CD14-positive monocyte (primary cell): Measurements from ENCODE around the gene GRIP1. TPM values are rescaled to one million over a fixed set of nuclear protein-coding genes. Genes with fewer than 3 reads are reported as not detected.

ENCODE experiments used
- DNase-seq, 3 donors: peaks; one replicate each; pipeline ENCODE4 v3.0.0-alpha.2; 2011 to 2022
- H2AFZ ChIP-seq: 2 replicates; pipeline ENCODE4 v1.6.0; 2012; ENCODE audit warnings: mild to moderate bottlenecking, low read depth, low read length, inconsistent platforms; ENCODE audit not compliant: insufficient read depth, poor library complexity, severe bottlenecking
- H3K27ac ChIP-seq, 2 donors: 1 replicate in 1 of 2; 2 replicates in 1 of 2; pipeline ENCODE4 v1.5.1; 2012 to 2013; ENCODE audit warnings: low read length in 2 of 2, control low read depth in 1 of 2, inconsistent platforms in 1 of 2, low read depth in 1 of 2, mild to moderate bottlenecking in 1 of 2
- H3K27me3 ChIP-seq, 2 donors: one replicate each; pipeline versions ENCODE4 v1.6.0 to v1.6.1; 2011 to 2013; ENCODE audit warnings: low read length in 2 of 2; ENCODE audit not compliant: control insufficient read depth in 2 of 2, insufficient read depth in 2 of 2
- H3K36me3 ChIP-seq, 2 donors: replicated peaks in 1 of 2; 1 replicate in 1 of 2; 2 replicates in 1 of 2; pipeline versions ENCODE4 v1.5.1 to v1.6.1; 2012 to 2013; ENCODE audit warnings: low read length in 2 of 2, control low read depth in 1 of 2, inconsistent platforms in 1 of 2, mild to moderate bottlenecking in 1 of 2; ENCODE audit not compliant: insufficient read depth in 2 of 2, control insufficient read depth in 1 of 2
- H3K4me1 ChIP-seq, 2 donors: 1 replicate in 1 of 2; 2 replicates in 1 of 2; pipeline versions ENCODE4 v1.5.1 to v1.6.1; 2012 to 2013; ENCODE audit warnings: low read length in 2 of 2, control low read depth in 1 of 2, inconsistent platforms in 1 of 2, mild to moderate bottlenecking in 1 of 2, moderate library complexity in 1 of 2; ENCODE audit not compliant: insufficient read depth in 2 of 2, control insufficient read depth in 1 of 2
- H3K4me2 ChIP-seq: replicated peaks from 2 replicates; pipeline ENCODE3; 2012; ENCODE audit warnings: low read length, moderate library complexity, mild to moderate bottlenecking; ENCODE audit not compliant: poor library complexity, severe bottlenecking; ENCODE audit errors: extremely low read depth
- H3K4me3 ChIP-seq, 3 experiments: fragments of 200-600 bp in 1 of 3; sonication (generic) in 1 of 3; replicated peaks in 1 of 3; 1 replicate in 2 of 3; 2 replicates in 1 of 3; pipeline ENCODE4 v1.5.1; 2011 to 2013; ENCODE audit warnings: low read length in 3 of 3, mild to moderate bottlenecking in 3 of 3, control low read depth in 2 of 3, low read depth in 2 of 3, inconsistent platforms in 1 of 3, moderate library complexity in 1 of 3
- H3K79me2 ChIP-seq: 2 replicates; pipeline ENCODE4 v1.6.0; 2012; ENCODE audit warnings: mild to moderate bottlenecking, control low read depth, inconsistent platforms, low read length, moderate library complexity; ENCODE audit not compliant: insufficient read depth
- H3K9ac ChIP-seq: 2 replicates; pipeline ENCODE4 v1.6.0; 2017; ENCODE audit warnings: low read length, mild to moderate bottlenecking; ENCODE audit not compliant: insufficient read depth, poor library complexity, severe bottlenecking
- H3K9me3 ChIP-seq, 2 donors: replicated peaks in 1 of 2; 1 replicate in 1 of 2; 2 replicates in 1 of 2; pipeline versions ENCODE4 v1.5.1 to v1.6.1; 2012 to 2013; ENCODE audit warnings: low read length in 2 of 2, control low read depth in 1 of 2; ENCODE audit not compliant: control insufficient read depth in 1 of 2, insufficient read depth in 1 of 2
- H4K20me1 ChIP-seq: 2 replicates; pipeline ENCODE4 v1.6.0; 2012; ENCODE audit warnings: mild to moderate bottlenecking, low read length, control low read depth, moderate library complexity; ENCODE audit not compliant: insufficient read depth
- H3K27ac Mint-ChIP-seq, 7 donors: one replicate each; pipeline ENCODE4 v1.8.0; 2020; ENCODE audit warnings: mild to moderate bottlenecking in 7 of 7, mixed read lengths in 7 of 7, moderate library complexity in 6 of 7, inconsistent platforms in 2 of 7
- H3K27me3 Mint-ChIP-seq, 3 donors: one replicate each; pipeline ENCODE4 v1.8.0; 2021 to 2022; ENCODE audit warnings: low read depth in 3 of 3, mild to moderate bottlenecking in 3 of 3, mixed read lengths in 3 of 3, moderate library complexity in 3 of 3, inconsistent platforms in 1 of 3
- H3K36me3 Mint-ChIP-seq, 2 donors: one replicate each; pipeline ENCODE4 v1.8.0; 2020; ENCODE audit warnings: mixed read lengths in 2 of 2, inconsistent platforms in 1 of 2, mild to moderate bottlenecking in 1 of 2
- H3K4me1 Mint-ChIP-seq: one replicate; pipeline ENCODE4 v1.8.0; 2020; ENCODE audit warnings: mild to moderate bottlenecking, mixed read lengths
- H3K4me3 Mint-ChIP-seq, 2 donors: one replicate each; pipeline ENCODE4 v1.8.0; 2020; ENCODE audit warnings: mild to moderate bottlenecking in 2 of 2, mixed read lengths in 2 of 2, moderate library complexity in 1 of 2
- H3K9me3 Mint-ChIP-seq, 7 donors: one replicate each; pipeline ENCODE4 v1.8.0; 2020 to 2022; ENCODE audit warnings: mixed read lengths in 7 of 7, mild to moderate bottlenecking in 6 of 7, moderate library complexity in 6 of 7, inconsistent platforms in 2 of 7
- WGBS: methylation state at CpG from one replicate; pipeline ENCODE4 v1.1.5; 2013; ENCODE audit warnings: missing lambda C conversion rate; ENCODE audit not compliant: insufficient coverage; 5-methylcytosine and 5-hydroxymethylcytosine counted together
- intact Hi-C, 2 donors: fragments of 100-400 bp; cut with micrococcal nuclease; formaldehyde crosslinking; loops; one replicate each; pipeline versions ENCODE4 v1.15.0 to v1.15.1; 2023
- polyA plus RNA-seq, 3 donors: library from polyadenylated mRNA; depleted of rRNA in 1 of 3; unstranded in 2 of 3; stranded (reverse) in 1 of 3; fragments of 300-500 nt in 2 of 3; fragments of >200 nt in 1 of 3; fragmentation: Illumina TruSeq in 2 of 3; gene quantifications; 1 replicate in 2 of 3; 2 replicates in 1 of 3; pipeline ENCODE4 v1.2.3, GENCODE V29; 2012 to 2021
- TF ChIP-seq, protein P1 (sequence below): fragments of 200-600 bp; IDR thresholded peaks from one replicate; pipeline ENCODE4 v1.8.0; 2022; ENCODE audit warnings: antibody characterized with exemption, mild to moderate bottlenecking

The GRIP1 gene
- polyA plus RNA-seq, 3 donors = 0.21 TPM; not detected in 2

GRCh38 chr12:66688846-66689439 is 10.1 kb upstream of the GRIP1 start:
- no peaks in the 10 kb centered on the region for H3K79me2 ChIP-seq
- WGBS = 82% methylated on average over 5 of the region's 8 CpGs
- no peaks in the 10 kb centered on the region for H3K36me3 ChIP-seq
- H3K9ac ChIP-seq = no peak overlapping the region
- H3K27ac Mint-ChIP-seq = peak overlapping the region in 1 of 7 donors; percentile 43
- no peak overlapping the region for H3K27ac ChIP-seq
- no peaks in the 10 kb centered on the region for H4K20me1 ChIP-seq
- H3K27me3 ChIP-seq = no peaks in the 10 kb centered on the region
- no peak overlapping the region for H3K4me3 ChIP-seq
- TF ChIP-seq, protein P1, sequence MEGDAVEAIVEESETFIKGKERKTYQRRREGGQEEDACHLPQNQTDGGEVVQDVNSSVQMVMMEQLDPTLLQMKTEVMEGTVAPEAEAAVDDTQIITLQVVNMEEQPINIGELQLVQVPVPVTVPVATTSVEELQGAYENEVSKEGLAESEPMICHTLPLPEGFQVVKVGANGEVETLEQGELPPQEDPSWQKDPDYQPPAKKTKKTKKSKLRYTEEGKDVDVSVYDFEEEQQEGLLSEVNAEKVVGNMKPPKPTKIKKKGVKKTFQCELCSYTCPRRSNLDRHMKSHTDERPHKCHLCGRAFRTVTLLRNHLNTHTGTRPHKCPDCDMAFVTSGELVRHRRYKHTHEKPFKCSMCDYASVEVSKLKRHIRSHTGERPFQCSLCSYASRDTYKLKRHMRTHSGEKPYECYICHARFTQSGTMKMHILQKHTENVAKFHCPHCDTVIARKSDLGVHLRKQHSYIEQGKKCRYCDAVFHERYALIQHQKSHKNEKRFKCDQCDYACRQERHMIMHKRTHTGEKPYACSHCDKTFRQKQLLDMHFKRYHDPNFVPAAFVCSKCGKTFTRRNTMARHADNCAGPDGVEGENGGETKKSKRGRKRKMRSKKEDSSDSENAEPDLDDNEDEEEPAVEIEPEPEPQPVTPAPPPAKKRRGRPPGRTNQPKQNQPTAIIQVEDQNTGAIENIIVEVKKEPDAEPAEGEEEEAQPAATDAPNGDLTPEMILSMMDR = peak; percentile 66
- H3K4me3 Mint-ChIP-seq = no peak overlapping the region
- H3K9me3 Mint-ChIP-seq = peaks cover 0 to 2% (median 0%) of the 10 kb centered on the region in 7 donors
- no peaks in the 10 kb centered on the region for H3K9me3 ChIP-seq
- H3K4me1 Mint-ChIP-seq = peaks cover 35% of the 10 kb centered on the region
- H2AFZ ChIP-seq = no peak overlapping the region
- H3K36me3 Mint-ChIP-seq = no peaks in the 10 kb centered on the region
- DNase-seq = peak; percentile 29 to 52 (median 43)
- intact Hi-C loops = loop anchor here in 1 of 2 donors (5.0 kb wide), 1 partner anchor 173 kb away; no protein-coding TSS in a partner anchor
- peaks cover 0 to 3% (median 0%) of the 10 kb centered on the region in 3 donors for H3K27me3 Mint-ChIP-seq
- H3K4me1 ChIP-seq = peaks cover 23 to 30% of the 10 kb centered on the region in 2 donors
- H3K4me2 ChIP-seq = no peak overlapping the region

DNA sequence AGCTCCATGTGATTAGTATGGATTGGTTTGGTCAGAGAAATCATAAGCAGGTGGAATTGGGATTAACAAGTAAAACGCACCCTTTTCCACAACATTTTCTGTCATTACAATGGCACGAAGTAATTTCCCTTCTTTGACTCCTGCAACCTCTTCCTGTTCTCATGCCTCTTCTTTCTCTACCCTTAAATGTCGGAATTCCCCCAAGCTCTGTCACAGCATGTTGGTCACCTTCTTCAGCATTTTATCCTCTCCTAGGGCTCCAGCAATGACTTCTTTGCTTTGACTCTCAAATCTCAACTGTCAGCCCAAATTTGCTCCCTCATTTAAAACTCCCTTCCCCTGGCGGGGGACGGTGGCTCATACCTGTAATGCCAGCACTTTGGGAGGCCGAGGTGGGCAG is 5.3 kb upstream of the GRIP1 start:
- H3K27ac ChIP-seq = no peak overlapping the region
- Mint-ChIP-seq H3K27me3 (peaks cover 0 to 3% (median 2%) of the 10 kb centered on the region in 3 donors), H3K27ac (peak overlapping the region in 1 of 7 donors; percentile 11), H3K4me3 (no peak overlapping the region), H3K9me3 (no peaks in the 10 kb centered on the region), H3K4me1 (peaks cover 7% of the 10 kb centered on the region), H3K36me3 (no peaks in the 10 kb centered on the region)
- no peak for DNase-seq
- 95% methylated on average over 5 of the region's 6 CpGs for WGBS
- H3K36me3 ChIP-seq = no peaks in the 10 kb centered on the region
- H3K79me2 ChIP-seq = no peaks in the 10 kb centered on the region
- no peak overlapping the region for H3K4me3 ChIP-seq
- intact Hi-C loops = no loop called here
- H2AFZ ChIP-seq = no peak overlapping the region
- no peaks in the 10 kb centered on the region for H3K4me1 ChIP-seq
- H3K9ac ChIP-seq = no peak overlapping the region
- no peaks in the 10 kb centered on the region for H3K27me3 ChIP-seq
- no peaks in the 10 kb centered on the region for H4K20me1 ChIP-seq
- H3K9me3 ChIP-seq = no peaks in the 10 kb centered on the region
- no peak overlapping the region for H3K4me2 ChIP-seq
- TF ChIP-seq, protein P1 = no peak
